GM21528 (cell line): ENCODE measurements around the gene SLC13A2.
"Not testable (repeated sequence)": the region's sequence is repeated elsewhere in the genome, so short reads cannot be mapped to it uniquely, and the experiment has no call there.

Source experiments
- ATAC-seq: cut with Tn5 transposase; IDR thresholded peaks from one replicate; pipeline ENCODE4 v1.9.1; 2021; ENCODE audit warnings: mild to moderate bottlenecking, moderate library complexity; ENCODE audit not compliant: unreplicated experiment, low FRiP score

The SLC13A2 gene

GRCh38 chr17:28511858-28512461, 38.5 kb downstream of the SLC13A2 start:
- no peak for ATAC-seq

DNA sequence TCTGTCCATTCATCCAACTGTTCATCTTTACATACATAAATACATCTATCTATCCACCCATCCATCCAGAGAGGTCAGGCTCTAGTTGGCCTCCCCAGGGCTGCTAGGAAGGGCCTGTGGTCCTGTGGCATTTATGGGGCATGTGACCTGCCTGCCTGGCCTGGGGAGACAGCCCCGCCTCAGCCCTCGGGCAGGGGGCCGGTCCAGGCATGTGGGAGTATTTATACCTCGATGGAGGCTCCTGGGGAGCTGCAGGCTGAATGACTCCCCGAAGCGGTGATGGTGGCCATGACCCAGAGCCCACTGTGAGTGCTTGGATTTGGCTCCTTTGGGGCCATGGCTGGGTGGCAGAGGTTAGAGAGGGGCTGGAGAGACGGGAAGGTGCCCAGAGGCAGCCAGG, 40.0 kb downstream of the SLC13A2 start:
- ATAC-seq: no peak

DNA sequence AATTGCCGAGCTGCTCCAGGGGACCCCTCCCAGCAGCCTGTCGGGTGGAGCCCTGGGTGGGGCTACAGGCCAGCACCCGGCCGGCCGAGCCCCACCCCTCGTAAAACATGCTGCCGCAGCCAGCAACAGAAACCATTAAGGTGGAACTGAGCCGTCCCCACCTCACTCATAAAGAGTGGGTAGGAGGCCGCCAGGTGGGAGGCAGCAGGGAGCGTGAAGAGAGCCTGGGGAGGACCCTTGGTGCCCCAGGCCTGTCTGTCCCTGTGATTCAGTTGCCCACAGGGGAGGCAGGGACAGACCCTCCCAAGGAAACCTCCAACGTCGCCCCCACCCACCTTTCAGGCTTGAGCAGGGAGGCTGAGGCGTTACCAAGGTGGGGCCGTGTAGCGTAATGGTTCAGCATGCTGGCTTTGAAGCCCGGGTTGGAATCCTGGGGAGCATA, 41.1 kb downstream of the SLC13A2 start:
- no peak for ATAC-seq

- ATAC-seq: no peak
Measured at GRCh38 chr17:28515518-28515917, 42.1 kb downstream of the SLC13A2 start.

- no peak for ATAC-seq
Measured at GRCh38 chr17:28518132-28518531, 44.7 kb downstream of the SLC13A2 start.

DNA sequence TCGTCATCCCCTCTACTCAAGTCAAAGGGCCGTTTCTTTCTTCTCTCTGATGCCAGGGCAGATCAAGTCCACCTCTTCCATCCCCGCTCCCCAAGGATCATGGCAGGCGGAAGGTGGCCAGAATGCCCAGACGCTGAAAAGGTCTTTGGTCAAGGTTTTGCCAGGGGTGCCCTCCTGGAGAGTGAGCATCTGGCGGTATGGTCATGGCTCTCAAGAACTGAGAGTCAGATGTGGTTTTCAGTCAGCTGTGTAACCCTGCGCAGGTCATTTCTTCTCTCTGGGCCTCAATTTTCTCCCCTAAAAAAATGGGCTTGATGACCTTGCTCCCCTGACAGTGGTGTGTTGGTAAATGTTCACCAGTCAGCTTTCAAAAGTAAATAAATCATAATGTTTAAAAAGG, 45.1 kb downstream of the SLC13A2 start:
- ATAC-seq: no peak

DNA sequence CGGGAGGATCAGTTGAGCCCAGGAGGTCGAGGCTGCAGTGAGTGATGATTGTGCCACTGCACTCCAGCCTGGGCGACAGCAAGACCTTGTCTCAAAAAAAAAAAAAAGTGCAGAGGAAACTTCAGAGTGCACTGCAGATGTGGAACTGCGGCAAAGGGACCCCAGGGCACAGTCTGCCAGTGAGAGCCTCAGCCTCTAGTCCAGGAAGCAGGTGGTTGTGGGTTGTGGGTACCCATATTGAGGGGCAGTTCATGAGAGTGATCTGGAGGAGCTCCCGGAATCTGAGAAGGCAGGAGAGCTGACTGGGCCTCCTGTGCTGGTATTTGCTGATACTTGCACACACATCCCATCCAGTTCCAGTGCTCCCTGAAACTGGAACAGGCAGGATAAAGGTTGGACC, 45.8 kb downstream of the SLC13A2 start:
- ATAC-seq: no peak

DNA sequence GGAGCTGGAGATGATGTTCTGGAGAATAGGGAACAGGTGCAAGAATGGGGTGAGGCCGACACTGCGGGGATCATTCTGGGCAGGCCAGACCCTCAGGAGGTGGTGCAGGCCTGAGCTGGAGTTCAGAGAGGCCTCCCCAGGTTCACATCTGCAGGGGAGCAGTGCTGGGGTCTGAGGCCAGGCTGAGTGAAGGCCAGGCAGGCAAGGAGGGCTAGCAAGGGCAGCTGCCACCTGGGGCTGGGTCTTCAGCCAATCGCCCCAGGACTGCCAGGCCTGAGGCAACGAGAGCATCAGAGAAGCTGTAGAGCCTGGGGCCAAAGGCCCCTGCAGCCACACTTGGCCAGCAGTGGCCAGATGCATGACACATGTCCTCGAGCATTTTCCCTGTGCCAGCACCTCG, 47.2 kb downstream of the SLC13A2 start:
- no peak for ATAC-seq

DNA sequence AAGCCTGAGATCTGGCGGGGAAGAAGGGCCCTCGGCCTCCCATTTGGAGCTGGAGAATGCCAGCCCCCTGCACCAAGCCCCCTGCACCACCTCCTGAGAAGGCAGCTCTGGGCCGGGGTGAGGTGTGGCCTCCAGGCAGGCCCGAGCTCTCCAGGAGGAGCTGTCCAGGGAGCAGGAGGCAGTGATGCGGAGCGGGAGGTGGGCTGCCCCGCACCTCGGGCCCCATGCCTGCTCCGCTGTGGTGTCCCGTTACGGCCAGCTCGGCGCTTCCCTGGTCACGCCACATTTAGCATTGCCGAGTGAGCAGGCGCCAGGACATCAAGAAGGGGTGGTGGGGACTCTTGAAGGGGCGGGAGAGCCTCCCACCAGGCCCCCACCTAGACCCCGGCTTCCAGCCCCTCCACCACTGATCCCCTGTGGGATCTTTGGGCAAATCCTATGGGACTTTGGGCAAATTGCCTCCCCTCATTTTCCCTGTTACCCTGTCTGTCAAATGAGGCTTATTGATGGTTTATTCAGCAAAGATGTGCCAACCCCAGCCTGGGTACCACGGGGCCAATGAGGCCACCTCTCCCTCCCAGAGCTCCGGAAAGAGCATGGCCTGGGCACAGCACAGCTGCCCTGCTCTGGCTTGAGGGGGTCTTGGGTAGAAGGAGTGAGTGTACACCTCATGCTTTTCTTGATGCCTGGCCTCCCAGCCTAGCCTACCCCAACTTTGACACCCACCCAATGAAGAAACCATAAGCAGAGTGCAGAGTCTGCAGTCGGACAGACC, 48.1 kb downstream of the SLC13A2 start:
- ATAC-seq: no peak

DNA sequence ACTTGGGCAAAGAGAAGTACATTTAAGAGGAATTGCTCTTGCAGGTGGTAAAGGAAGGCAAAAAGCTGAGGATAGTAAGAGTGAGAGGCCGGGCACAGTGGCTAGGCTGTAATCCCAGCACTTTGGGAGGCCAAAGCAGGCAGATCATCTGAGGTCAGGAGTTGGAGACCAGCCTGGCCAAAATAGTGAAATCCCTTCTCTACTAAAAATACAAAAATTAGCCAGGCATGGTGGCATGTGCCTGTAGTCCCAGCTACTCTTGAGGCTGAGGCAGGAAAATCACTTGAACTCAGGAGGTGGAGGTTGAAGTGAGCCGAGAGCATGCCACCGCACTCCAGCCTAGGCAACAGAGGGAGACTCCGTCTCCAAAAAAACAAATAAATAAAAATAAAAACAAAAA, 48.8 kb downstream of the SLC13A2 start:
- not testable (repeated sequence) for ATAC-seq

- no peak for ATAC-seq
Measured at GRCh38 chr17:28523186-28523585, 49.7 kb downstream of the SLC13A2 start.

GRCh38 chr17:28523876-28524275, 50.4 kb downstream of the SLC13A2 start:
- ATAC-seq: no peak

GRCh38 chr17:28524476-28525424, 51.3 kb downstream of the SLC13A2 start:
- no peak for ATAC-seq

DNA sequence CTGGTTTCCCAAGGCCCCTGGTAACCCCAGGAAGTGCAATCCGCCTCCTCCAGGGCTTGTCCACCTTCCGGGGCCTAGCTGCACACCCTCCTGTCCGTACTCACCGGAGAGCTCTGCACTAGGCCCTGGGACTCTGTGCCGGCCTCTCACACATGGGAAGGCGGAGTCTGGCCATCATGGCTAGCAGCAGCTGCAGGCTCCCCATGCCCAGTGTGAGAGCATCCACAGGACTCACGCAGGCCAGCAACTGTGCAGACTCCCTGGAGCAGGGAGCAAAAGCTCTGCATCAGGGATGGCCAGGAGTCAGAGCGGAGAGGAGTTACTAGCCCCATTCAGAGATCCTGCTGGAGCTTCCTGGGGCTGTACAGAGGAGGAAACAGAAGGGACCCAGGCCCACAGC, 52.9 kb downstream of the SLC13A2 start:
- ATAC-seq: no peak

GRCh38 chr17:28527181-28527681, 53.8 kb downstream of the SLC13A2 start:
- ATAC-seq: no peak

DNA sequence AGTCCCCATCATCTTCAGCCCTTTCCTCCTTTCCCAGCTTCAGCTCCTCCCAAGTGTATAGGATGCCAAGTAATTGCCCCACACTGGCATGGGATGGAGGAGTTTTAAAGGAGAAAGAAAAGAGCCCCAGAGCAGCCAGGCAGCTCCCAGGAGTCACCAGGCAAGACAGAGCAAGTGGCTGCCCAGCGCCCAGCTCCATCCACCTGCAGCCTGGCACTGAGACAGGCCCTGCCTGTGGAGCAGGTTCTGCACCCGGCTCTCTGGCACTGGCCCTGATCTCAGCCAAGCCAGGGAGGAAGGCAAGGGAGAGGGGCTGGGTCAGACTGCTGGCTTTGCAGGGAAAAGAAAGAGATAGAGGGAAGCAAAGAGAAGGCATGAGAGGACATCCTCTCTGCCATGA, 54.4 kb downstream of the SLC13A2 start:
- ATAC-seq: no peak

DNA sequence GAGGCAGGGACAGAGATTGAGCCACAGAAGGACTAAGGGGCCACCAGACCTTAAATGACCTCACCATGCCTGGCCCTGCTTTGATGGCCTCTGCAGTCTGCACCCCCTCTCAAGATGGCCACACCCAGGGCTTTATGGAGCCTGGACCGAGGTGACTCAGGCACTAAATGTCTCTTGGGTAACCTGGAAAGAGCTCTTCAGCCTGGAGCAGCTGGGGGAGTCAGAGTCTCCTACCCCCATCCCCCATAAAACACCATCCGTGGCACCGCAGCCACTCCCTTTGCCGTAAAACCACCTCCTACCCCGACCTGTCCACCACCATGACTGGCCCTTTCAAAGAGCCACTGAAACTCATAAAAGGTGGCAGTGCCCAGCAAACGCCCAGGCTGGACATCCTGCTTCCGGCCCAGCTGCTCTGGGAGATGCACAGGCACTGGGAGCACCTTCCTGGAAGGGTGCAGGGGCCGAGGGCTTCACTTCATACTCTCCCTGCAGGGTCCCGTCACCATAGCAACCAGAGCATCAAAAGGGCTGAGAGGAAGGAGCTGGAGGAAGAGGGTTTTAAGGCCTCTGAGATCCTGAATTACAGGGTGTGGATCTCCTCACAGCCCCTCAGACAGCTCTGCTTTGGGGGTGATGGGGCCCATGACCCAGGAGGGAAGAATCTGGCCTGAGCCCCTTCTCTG, 55.0 kb downstream of the SLC13A2 start:
- ATAC-seq: no peak

GRCh38 chr17:28529013-28529400, 55.6 kb downstream of the SLC13A2 start:
- ATAC-seq: no peak

GRCh38 chr17:28530250-28530649, 56.8 kb downstream of the SLC13A2 start:
- ATAC-seq: no peak

DNA sequence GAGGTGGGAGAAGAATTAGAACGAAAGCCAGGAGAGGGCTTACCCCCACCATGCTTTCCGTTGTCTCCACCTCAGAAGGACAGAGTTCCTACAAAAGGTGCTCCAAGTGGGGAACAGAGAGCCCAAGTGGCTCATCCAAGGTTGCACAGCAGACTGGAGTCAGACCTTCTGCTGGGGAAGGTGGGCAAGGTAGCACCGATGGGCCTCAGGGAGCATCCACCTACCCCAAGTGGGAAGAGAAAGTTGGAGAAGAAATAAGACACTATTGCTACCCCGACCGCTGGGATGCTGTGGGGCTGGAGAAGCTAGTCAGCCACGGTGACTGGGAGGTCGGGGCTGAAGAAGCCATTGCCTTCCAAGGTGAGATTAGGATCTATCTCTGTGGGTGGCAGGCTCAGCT, 57.5 kb downstream of the SLC13A2 start:
- no peak for ATAC-seq
